Adipocyte (in vitro differentiated cells): ENCODE results near the gene MAPK9.

Experiments
- DNase-seq: peaks from one replicate; pipeline ENCODE4 v3.0.0-alpha.2; 2015; ENCODE audit warnings: low read depth
- H3K27me3 ChIP-seq: replicated peaks from 2 replicates; pipeline ENCODE4 v1.7.0; 2013; ENCODE audit warnings: mild to moderate bottlenecking, low read length, moderate library complexity; ENCODE audit not compliant: control insufficient read depth, insufficient read depth
- H3K36me3 ChIP-seq: 2 replicates; pipeline ENCODE4 v1.7.0; 2013; ENCODE audit warnings: low read length, mild to moderate bottlenecking, moderate library complexity; ENCODE audit not compliant: control insufficient read depth, insufficient read depth, severe bottlenecking
- H3K4me1 ChIP-seq: 2 replicates; pipeline ENCODE4 v1.7.0; 2013; ENCODE audit warnings: mild to moderate bottlenecking, low read length, moderate library complexity; ENCODE audit not compliant: control insufficient read depth, insufficient read depth
- H3K4me3 ChIP-seq: 2 replicates; pipeline ENCODE4 v1.7.0; 2013; ENCODE audit warnings: mild to moderate bottlenecking, low read length, moderate library complexity
- H3K9ac ChIP-seq: 2 replicates; pipeline ENCODE4 v1.7.0; 2013; ENCODE audit warnings: mild to moderate bottlenecking, low read length, moderate library complexity
- H3K9me3 ChIP-seq: 2 replicates; pipeline ENCODE4 v1.7.0; 2013; ENCODE audit warnings: mild to moderate bottlenecking, low read length, moderate library complexity; ENCODE audit not compliant: control insufficient read depth

MAPK9 gene

DNA sequence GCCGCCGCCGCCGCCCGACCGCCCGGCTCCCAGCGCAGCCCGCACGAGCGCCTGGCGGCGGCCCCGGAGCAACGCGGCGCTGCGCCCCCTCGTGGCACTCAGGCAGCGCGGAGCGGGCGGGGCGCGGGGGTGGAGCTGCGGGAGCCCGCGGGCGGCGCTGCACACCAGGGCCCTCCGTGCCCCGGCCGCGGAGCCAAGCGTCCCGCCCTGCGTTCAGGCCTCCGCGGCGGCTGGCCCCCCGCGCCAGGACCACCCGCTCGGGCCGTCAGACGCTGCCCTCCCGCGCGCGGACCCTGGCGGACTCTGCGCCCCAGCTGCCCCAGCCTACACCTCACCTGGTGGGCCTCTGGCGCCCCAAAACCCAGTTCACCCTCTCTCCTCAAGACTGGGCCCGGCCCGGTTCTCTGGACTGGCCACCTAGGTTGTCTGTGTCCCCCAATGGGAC, 82.7 kb downstream of the MAPK9 start, which contains the start of gene RASGEF1C:
RASGEF1C (minus strand) TSS at position 75 of the 445 bp plus-strand sequence. CDS start 71,159 bp downstream, outside the sequence.
- DNase-seq = peak; percentile 89
- Histone ChIP-seq H3K9me3 (no peaks in the 10 kb centered on the region), H3K27me3 (peaks cover 44% of the 10 kb centered on the region)

DNA sequence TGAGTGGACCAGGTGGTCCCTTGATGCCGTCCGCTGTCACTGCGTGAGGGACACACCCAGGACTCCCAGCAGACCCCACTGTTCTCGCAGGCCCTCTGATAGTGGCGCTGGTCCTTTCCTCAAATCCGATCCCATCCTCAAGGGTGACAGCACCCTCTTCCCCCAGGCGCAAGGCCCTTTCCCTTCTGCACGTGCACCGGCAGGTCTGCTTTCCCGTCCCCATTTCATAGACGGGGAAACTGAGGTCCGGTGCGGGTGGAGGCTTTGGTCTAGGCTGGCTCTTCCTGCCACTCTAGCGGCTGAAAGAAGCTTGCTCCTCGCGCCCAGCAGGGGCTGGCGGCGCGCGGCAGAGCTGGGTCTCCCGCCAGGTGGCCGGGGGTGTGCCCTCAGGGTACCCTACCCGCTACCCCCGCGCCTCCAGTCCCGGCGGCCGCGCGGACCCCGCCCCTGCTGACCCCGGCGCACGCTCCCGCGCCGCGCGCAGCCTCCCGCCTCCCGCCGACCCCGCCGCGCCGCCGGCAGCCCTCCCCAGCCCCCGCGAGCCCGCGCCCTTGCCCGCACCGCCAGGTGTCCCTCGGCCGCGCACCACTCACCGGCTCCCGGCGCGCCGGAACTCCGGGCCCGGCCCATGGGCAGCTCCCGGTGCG, 83.3 kb downstream of the MAPK9 start:
- peak; percentile 3 for DNase-seq
- no peaks in the 10 kb centered on the region for H3K4me1 ChIP-seq
- no peaks in the 10 kb centered on the region for H3K9me3 ChIP-seq
- no peak overlapping the region for H3K9ac ChIP-seq
- H3K36me3 ChIP-seq = no peaks in the 10 kb centered on the region
- H3K27me3 ChIP-seq = peaks cover 40% of the 10 kb centered on the region
- H3K4me3 ChIP-seq = peak overlapping the region; percentile 5

More for the DNA sequence above, 82.7 kb downstream of the MAPK9 start, which contains the start of gene RASGEF1C:
- Histone ChIP-seq H3K36me3 (no peaks in the 10 kb centered on the region), H3K9ac (no peak within 1 kb of the TSS), H3K4me3 (peak within 1 kb of the TSS; percentile 5), H3K4me1 (no peaks in the 10 kb centered on the region)

DNA sequence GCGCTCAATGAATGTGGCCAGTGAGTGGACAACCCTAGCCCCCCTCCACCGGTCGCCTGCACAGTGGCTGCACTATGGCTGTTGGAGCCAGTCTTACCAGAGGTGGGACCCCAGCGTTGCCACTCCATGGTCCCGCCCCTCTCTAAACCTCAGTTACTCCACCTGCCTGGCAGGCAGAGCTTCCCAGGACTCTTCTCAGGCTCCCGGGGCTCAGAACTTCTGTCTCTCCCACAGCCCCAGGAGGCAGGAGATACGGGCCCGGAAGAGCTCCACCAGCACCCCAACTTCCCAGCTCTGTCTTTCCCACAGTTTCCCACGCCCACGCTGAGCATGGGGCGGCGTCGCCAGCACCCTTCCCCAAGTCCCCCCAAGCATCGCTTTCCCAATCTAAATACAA, 83.8 kb downstream of the MAPK9 start:
- Histone ChIP-seq H3K36me3 (no peaks in the 10 kb centered on the region), H3K9me3 (no peaks in the 10 kb centered on the region), H3K4me3 (peak overlapping the region; percentile 5), H3K27me3 (peaks cover 39% of the 10 kb centered on the region), H3K4me1 (no peaks in the 10 kb centered on the region), H3K9ac (no peak overlapping the region)
- DNase-seq = no peak

DNA sequence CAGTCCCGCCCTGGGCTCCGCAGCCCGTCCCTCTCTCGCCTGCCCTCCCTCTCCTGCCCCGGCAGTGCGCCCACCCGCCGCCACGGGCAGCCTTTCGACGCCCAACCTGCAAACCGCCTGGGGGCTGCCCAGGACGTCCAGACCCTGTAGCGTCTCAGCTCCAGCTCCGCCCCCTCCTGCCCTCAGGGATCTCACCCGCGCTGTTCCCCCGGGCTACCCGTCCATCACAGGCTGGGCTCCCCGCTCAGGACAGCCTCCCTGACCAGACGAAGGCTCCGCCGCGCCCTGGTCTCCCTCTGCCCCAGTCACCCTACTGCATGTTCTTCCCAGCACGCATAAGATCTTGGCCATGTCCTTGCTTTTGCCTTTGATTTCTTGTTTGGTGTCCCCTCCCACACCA, 84.3 kb downstream of the MAPK9 start:
- H3K36me3 ChIP-seq = no peaks in the 10 kb centered on the region
- DNase-seq = no peak

DNA sequence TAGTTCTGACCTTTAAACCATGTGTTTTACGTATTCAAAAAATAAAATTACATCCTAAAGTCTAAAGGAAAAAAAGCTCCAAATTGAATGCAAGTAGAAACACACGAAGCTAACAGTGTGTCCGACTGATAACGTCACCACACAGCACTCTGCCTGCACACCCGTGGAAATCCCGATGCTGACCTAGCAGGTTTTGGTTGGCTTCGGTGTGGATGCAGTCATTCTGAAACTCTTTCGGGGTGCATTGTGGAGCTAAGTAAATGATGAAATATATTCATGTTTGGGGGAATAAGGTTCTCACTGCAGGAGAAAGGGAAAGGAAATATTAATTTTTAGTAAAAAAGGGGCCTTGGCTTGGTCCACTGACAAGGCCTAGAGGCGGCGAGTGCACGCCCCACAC, 84.9 kb downstream of the MAPK9 start:
- Histone ChIP-seq H3K27me3 (peaks cover 37% of the 10 kb centered on the region), H3K9me3 (no peaks in the 10 kb centered on the region), H3K4me3 (no peak overlapping the region), H3K36me3 (no peaks in the 10 kb centered on the region), H3K9ac (no peak overlapping the region), H3K4me1 (no peaks in the 10 kb centered on the region)
- no peak for DNase-seq

More for the DNA sequence above, 84.3 kb downstream of the MAPK9 start:
- no peak overlapping the region for H3K9ac ChIP-seq
- H3K9me3 ChIP-seq = no peaks in the 10 kb centered on the region
- no peak overlapping the region for H3K4me3 ChIP-seq
- H3K27me3 ChIP-seq = peaks cover 39% of the 10 kb centered on the region
- H3K4me1 ChIP-seq = no peaks in the 10 kb centered on the region

DNA sequence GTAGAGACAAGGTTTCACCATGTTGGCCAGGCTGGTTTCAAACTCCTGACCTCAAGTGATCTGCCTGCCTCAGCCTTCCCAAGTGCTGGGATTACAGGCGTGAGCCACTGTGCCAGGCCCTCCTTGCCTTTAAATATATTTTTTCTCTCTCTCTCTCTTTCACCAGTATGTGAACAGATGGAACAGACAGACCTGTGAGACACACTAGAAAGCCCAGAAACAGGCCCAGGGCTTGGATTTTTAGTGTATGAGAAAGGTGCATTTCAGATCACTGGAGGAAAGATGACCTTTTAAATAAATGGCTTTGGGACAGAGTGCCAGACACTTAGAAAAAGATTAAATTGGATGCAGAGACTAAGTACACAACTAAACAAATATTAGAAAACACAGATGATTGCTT, 86.0 kb downstream of the MAPK9 start:
- Histone ChIP-seq H3K27me3 (peaks cover 28% of the 10 kb centered on the region), H3K36me3 (no peaks in the 10 kb centered on the region), H3K9ac (no peak overlapping the region), H3K4me3 (no peak overlapping the region), H3K4me1 (no peaks in the 10 kb centered on the region), H3K9me3 (no peaks in the 10 kb centered on the region)
- DNase-seq = no peak

DNA sequence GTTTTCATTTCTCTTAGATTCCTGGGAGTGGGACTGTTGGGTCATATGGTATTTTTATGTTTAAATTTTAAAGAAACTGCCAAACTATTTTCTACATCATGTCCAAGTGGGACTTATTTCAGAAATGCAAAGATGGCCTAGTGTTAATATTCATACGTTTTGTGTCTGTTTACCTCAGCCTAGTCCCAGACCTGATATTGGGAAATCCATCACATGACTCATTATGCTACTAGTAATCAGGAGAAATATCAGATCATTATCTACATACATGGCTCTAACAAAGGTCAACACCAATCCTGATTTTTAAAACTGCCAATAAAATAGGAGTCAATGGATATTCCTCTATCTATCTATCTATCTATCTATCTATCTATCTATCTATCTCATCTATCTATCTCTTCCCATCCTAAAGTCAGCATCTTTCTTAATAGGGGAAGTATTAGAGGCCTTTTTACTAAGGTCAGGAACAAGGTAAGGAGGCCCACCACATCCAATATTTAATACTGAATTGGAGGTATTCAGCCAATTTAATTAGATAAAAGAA, 87.5 kb downstream of the MAPK9 start:
- no peak overlapping the region for H3K9ac ChIP-seq
- no peaks in the 10 kb centered on the region for H3K4me1 ChIP-seq
- no peaks in the 10 kb centered on the region for H3K36me3 ChIP-seq
- H3K27me3 ChIP-seq = peaks cover 20% of the 10 kb centered on the region
- DNase-seq = no peak
- no peak overlapping the region for H3K4me3 ChIP-seq
- H3K9me3 ChIP-seq = no peaks in the 10 kb centered on the region

DNA sequence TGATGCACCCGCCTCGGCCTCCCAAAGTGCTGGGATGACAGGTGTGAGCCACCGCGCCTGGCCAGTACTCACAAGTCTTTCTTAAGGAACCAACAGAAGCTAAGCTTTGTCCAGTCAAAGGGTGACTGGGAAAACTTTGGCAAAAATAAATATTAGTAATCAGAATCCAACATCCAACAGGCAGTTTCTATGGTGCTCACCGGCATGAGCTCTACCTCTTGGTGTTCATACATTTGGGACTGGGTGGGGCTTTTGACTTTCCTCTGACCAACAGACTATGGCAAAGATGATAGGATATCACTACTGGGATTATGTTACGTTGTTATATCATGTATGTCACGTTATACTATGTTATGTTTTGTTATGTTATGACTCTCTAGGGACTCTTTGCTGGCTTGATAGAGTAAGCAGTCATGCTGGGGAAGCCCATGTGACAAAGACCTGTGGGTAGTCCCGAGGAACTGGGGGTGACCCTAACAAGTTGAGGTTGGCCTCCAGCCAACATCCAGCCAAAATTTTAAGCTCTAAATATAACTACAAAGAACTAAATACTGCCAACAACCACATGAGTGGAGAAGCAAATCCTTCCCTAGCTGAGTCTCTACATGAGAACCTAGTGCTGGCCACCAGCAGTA, 88.8 kb downstream of the MAPK9 start:
- Histone ChIP-seq H3K4me1 (no peaks in the 10 kb centered on the region), H3K9ac (no peak overlapping the region), H3K9me3 (no peaks in the 10 kb centered on the region), H3K4me3 (no peak overlapping the region), H3K36me3 (no peaks in the 10 kb centered on the region), H3K27me3 (peaks cover 25% of the 10 kb centered on the region)
- DNase-seq = no peak

DNA sequence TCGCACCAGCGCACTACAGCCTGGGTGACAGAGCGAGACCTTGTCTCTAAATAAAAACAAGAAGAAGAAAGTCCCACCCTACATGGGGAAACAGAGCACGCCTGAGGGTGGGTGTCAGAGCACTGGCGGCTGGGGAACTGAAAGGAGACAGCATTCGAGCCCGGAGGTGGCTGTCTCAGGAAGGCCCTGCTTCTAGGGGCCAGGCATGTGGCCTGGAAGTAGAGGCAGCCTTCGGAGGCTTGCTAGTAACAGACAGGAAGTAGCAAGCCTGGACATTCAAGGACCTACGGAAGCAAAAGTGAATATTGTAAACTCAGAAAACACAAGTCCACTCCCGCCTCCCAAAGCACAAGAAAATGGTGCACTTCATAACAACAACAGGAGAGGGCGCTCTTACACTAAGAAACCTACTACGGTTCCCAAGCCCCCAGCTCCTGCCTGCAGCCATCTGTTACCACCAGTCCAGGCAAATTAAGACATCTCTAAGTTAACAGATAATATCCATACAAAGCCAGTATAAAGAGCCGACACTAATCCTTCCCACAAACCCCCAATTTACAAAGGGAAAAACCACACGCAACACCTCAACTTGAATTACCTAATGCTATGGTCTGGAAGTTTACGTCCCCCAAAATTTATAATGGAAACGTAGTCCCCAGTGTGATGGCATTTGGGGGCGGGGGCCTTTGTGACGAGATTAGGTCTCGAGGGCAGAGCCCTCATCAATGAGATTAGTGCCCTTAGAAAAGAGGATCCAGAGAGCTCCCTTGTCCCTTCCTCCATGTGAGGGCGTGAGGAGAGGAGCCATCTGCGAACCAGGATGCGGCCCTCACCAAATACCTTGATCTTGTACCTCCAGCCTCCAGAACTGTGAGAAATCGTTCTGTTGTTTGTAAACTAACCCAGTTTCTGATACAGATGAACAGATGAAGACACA, 90.6 kb downstream of the MAPK9 start:
- no peak overlapping the region for H3K9ac ChIP-seq
- DNase-seq = peak; percentile 7
- H3K9me3 ChIP-seq = no peaks in the 10 kb centered on the region
- peaks cover 22% of the 10 kb centered on the region for H3K27me3 ChIP-seq
- H3K36me3 ChIP-seq = no peaks in the 10 kb centered on the region
- no peak overlapping the region for H3K4me3 ChIP-seq
- H3K4me1 ChIP-seq = no peaks in the 10 kb centered on the region

DNA sequence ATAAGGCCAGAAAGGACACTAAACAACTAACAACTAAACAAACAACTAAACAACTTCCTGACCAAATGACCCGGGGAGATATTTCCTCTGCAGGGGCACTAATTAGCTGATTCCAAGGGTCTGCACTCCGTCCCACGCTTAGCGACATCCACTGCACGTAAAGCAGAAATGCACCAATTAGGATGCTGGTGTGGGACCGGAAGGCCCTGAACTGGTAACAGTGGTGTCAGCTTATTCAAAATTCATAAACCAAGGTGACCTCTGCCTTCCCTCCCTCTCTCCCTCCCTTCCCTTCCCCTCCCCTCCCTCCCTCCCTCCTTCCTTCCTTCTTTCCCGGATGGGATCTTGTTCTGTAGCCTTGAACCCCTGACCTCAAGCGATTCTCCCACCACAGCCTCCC, 92.5 kb downstream of the MAPK9 start:
- no peak overlapping the region for H3K4me3 ChIP-seq
- no peak for DNase-seq

DNA sequence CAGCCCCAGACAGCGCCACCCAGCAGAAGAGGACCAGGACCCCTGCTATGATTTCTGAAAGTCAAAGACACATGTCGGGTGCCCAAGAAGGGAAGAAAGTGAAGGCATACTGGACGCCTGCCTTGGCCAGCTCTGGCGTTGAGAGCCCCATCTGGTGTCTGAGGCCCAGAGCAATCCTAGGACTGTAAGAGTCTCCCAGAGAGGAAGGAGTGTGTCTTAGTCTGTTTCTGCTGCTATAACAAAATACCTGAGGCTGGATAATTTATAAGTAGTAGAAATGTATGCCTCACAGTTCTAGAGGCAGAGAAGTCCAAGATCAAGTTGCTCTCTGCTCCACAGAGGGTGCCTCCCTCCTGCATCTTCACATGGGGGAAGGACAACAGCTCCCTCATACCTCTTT, 93.7 kb downstream of the MAPK9 start:
- Histone ChIP-seq H3K4me1 (no peaks in the 10 kb centered on the region), H3K36me3 (no peaks in the 10 kb centered on the region), H3K27me3 (peaks cover 22% of the 10 kb centered on the region), H3K4me3 (no peak overlapping the region), H3K9me3 (no peaks in the 10 kb centered on the region), H3K9ac (no peak overlapping the region)
- no peak for DNase-seq

More for the DNA sequence above, 92.5 kb downstream of the MAPK9 start:
- Histone ChIP-seq H3K4me1 (no peaks in the 10 kb centered on the region), H3K27me3 (peaks cover 22% of the 10 kb centered on the region), H3K9ac (no peak overlapping the region), H3K9me3 (no peaks in the 10 kb centered on the region), H3K36me3 (no peaks in the 10 kb centered on the region)
